Islet of Langerhans (tissue), 1 donor: ENCODE results near the gene AFF3.

ENCODE experiments used
- FAIRE-seq: peaks from one replicate; lab custom pipeline; 2011; peaks lifted over from hg19 to GRCh38; lab: Jason Lieb, UNC

The AFF3 gene

GRCh38 chr2:99659874-99660273, 482.5 kb downstream of the AFF3 start:
- FAIRE-seq: no peak

GRCh38 chr2:99657691-99658258, 484.6 kb downstream of the AFF3 start:
- no peak for FAIRE-seq

DNA sequence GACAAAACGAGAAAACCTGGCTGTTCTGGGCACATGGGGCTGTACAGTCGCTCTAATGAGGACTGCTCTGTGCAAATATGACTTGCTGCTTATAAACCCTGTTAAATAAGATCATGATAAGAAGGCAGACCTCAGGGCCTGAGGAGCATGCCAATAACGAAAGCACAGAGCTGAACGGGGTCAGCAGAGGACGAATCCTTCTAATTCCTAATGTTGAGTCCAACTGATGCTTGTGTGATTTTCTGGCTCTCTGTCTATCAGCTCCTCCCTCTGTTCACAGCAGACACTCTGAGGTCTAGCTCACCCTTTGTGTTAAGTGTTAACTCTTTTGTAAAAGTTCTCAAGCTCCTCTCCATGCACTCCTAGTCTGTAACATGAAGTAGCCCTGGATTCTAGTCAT, 485.4 kb downstream of the AFF3 start:
- no peak for FAIRE-seq

GRCh38 chr2:99653433-99653832, 489.0 kb downstream of the AFF3 start:
- no peak for FAIRE-seq

- no peak for FAIRE-seq
Observed at GRCh38 chr2:99652862-99653261, 489.5 kb downstream of the AFF3 start.

DNA sequence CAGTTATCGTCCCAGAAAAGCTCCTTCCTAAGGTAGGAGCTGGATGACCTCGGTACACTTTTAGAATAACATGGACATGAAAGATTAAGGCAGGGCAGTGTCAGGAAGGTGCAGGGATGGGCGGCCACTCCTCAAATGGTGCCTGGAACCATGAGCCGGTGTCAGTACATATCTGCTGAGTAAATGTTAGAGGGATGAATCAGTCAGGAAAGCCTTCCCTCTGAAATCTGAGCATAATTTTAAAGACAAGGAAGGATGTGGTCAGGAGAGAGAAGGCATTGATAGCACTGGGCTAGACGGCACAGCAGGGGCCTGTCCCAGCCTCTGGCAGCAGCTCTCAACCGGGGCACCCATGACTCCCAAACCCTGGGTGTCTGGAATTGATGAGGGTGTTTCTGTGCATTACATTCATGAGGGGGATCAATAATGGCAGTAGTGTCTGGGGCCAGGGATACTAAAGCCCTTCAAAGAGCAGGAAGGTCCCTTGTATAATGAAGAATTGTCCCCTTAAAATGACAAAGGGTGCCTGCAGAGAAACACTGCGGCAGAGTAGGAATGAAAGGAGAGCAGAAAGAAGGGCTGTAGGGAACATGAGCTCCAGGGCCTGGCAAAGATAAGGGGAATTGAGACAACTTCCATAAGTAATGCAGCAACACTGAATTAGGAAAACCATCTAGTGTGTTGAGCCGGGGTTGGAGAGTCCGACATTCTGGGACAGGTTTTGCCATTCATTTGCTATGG, 490.3 kb downstream of the AFF3 start:
- no peak for FAIRE-seq

DNA sequence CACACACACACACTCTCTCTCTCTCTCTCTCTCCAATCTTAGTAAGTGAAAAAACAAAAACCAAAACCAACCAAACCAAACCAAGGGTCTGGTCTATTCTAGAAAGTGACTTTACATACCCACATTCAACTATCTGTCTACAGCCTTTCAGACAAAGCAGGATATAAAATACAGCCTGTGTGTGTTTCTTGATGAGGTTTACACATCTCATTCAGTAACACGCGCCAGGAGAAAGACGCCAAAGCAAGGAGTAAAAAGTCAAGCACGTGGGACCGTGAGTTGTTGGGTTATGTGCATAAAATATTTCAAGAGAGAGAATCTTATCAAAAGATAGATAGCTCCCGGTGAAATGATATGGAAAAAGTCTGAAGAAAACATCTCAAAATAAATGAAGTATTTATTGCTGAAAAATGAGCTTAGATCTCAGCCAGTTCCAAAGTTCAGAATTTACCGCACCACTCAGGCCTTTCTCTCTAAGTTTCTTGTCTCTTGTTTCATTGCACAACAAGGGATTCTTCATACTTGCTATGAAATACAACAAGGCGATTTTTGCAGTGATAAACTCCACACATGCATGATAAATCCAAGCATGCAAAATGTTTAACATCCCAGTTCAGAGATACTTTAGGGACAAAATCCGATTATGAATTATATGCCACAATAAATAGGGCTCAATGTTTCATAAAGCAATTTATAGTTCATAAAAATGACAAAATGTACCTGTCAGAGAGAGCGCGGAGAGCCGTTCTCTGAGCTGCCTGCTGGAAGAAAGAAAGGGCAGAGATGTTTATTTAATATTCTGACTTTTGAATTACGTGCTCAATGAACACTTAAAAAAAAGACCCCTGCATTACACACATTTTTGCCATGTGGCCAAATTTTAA, 493.2 kb downstream of the AFF3 start:
- no peak for FAIRE-seq

DNA sequence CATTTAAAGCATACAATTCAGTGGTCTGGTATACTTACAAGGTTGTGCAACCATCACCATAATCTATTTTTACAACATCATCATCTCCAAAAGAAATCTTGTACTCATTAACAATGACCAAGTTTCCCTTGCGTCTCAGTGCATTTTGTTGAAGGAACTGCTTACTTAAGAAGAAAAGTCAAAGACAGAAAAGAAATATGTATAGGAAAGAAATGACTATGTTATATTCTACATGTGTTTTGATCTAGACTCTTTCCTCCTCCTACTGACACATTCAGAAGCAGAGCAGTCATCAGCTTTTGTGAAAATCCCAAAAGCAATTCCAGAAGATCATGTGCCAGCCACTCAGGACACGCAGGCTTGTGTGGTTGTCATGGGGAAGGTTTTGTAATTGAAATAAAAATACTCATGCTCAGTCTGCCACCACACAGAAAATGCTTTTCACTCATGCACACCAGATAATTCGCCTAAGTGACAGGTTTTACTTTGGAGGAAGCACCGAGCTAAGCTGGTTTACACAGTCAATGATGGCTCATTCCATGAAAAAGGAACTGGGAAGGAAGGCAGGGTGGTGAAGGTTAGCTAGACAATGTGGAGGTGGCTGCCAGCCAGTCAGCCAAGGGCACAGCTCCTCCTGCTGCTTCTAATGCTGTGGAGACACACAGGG, 494.1 kb downstream of the AFF3 start:
- FAIRE-seq: no peak

- no peak for FAIRE-seq
Observed at GRCh38 chr2:99645960-99646359, 496.4 kb downstream of the AFF3 start.

- peak; percentile 79 for FAIRE-seq
Observed at GRCh38 chr2:99644419-99644787, 498.0 kb downstream of the AFF3 start.

DNA sequence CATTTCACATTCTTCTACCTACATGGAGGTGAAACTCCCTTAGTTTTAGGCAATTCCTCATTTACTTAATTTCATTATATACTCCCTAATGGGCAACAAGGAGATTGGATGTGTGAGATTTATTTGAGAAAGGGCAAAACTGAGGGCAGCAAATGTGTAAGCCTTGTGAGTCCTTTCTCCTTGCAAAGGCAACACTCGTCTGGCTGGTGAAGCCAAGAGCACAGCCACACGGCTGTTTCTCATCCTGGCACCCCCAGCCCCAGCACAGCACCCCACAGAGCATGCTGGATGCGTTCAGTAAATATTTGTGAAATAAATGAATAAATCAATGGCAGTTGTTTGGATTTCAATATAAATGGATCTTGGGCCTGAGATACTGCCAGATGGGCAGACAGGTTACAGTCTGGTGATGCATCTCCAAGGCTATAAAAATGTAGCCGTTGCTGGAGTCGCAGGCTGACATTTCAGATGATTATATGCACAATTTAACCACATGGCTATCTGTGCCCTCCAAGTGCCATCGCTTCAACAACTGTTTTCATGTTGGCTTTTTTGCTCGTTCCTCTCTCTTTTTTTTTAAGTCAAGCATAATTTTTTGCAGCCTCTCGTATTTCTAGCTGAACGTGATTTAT, 498.5 kb downstream of the AFF3 start:
- no peak for FAIRE-seq

GRCh38 chr2:99641999-99642398, 500.4 kb downstream of the AFF3 start:
- no peak for FAIRE-seq

DNA sequence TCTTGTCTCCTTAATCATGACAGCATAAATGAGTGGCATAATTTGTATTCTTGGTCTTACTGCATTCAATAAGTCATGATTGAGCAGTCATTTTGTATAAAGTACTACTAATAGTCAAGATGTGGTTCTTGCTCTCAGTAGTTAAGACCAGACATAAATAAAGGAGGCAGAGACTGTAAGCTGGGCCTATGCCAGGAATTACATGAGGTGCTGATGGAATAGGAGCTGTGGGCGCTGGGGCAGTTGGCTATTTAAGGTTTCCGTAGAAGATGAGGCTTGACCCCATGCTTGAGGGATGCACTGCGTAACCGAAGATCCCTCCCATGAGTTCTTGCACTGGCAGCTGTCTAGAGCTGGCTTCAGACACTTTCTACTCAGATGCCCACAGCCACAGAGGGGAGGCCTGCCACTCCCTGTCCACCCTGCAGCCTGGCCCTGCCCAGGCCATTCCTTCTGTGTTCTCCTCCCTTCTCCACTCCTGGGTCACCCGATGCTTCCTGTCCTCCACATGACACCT, 501.7 kb downstream of the AFF3 start:
- no peak for FAIRE-seq

- FAIRE-seq: no peak
Observed at GRCh38 chr2:99638791-99639190, 503.6 kb downstream of the AFF3 start.

DNA sequence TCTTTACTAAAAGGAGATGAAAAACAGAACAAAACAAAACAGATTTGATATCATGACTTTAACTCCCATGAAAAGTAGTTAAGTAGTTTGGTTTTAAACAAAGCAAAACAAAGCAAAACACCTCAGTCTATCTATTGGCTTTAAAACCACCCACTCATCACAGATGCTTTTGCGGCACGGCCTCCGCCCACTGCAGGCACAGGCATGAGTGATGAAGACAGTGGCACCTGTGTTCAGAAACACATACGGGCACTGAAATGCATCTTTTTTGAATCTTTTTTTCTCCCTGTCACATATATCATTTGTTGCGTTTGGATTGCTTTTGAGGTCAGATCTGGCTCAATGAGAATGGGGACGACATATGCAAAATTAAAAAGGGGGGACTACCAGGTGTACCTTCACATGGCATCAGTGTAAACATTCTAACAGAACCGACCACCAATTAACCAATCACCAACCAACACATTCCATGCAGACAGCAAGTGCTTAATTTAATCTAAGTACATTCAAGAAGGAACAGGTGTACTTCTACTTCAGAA, 505.2 kb downstream of the AFF3 start:
- FAIRE-seq: no peak

DNA sequence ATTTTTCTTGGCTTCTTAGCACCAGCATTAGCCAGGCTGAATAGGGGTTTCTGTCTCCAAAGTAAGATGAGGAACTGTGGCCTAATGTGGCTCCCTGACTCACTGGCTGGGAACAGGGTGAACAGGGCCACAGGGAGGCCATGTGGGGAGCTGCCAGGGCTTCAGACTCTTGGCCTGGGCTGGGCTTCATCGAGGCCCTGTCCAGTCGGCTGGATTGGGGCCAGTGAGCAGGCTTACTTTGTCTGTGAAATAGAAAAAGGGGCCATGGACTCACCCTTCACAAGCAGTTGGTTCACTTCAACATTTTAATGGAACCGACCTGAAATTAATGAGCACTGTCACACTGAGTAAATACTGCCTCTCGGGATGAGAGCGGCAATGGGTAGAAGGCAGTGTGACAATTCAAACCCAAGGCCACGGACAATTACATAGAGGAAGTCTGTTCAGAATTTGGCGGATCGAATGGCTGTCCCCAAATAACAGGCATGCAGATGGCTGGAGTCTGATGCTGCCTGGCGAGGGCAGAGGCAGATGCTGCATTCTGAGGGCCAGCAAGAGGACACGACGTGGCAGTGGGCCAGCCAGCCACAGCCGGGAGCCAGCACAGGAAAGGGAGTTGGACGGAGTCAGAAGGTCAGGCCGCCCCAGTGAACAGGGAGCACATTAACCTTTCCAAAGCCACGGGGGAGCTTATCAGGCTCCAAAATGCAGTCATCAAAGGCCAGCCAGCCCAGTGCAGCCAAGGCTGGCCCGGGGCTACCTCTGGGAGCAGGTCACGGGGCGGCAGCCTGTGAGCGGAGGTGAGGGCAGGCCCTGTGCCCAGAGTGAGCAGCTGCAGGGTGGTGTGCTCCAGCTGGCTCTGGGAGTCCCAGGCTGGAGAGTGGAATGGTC, 506.0 kb downstream of the AFF3 start:
- no peak for FAIRE-seq

DNA sequence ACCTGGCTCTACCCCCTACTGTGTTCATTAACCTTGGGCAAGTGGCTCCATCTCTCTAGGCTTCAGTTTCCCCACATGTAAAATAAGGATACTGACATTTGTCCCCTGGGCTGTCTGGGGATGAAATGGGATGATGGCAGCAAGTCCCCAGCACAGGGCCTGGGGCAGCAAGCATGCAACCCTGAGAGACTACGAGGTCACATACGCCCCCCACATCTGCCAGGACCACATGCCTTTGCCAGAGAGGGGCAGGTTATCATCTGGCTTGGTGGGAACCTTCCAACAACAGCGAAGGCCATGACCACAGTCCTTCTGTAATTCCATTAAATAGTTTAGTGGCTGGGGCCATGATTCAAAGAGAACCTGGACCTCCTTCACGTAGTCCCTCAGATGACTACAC, 506.7 kb downstream of the AFF3 start:
- FAIRE-seq: no peak

- FAIRE-seq: no peak
Observed at GRCh38 chr2:99634234-99634633, 508.2 kb downstream of the AFF3 start.

- FAIRE-seq: no peak
Observed at GRCh38 chr2:99631700-99632099, 510.7 kb downstream of the AFF3 start.

GRCh38 chr2:99629320-99629719, 513.1 kb downstream of the AFF3 start:
- FAIRE-seq: no peak

DNA sequence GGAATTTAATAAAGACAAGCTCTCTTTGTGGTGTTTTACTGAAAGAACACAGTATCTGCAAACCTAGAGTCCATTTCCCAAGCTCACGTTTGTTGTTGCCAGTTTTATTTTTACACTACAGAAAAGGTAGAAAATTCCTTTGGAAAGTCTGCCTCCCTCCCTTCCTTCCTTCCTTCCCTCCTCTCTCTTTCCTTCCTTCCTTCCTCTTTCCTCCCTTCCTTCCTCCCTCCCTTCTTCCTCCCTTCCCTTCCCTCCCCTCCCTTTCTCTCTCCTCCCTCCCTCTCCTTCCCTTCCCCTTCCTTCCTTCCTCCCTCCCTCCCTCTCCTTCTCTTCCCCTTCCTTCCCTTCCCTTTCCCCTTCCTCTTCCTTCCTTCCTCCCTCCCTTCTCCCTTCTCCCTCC, 516.2 kb downstream of the AFF3 start:
- no peak for FAIRE-seq
